Activated CD4-positive, alpha-beta T cell treated with anti-CD3 and anti-CD28 coated beads for 1 hour (primary cell): ENCODE measurements around the gene CFDP1.
"Not testable (repeated sequence)": the region's sequence is repeated elsewhere in the genome, so short reads cannot be mapped to it uniquely, and the experiment has no call there.

Source experiments
- DNase-seq: peaks from one replicate; pipeline ENCODE4 v3.0.0-alpha.2; 2020

The CFDP1 gene

GRCh38 chr16:75432828-75433731 lies at the start of gene CFDP1:
Gene CFDP1 (minus strand): TSS chr16:75433503. CDS start chr16:75433352, 151 bp downstream.
- DNase-seq: peak; percentile 93

GRCh38 chr16:75482434-75483205 lies 49.3 kb upstream of the CFDP1 start:
- no peak for DNase-seq

- no peak for DNase-seq
Measured at GRCh38 chr16:75481475-75481874, 48.2 kb upstream of the CFDP1 start.

- no peak for DNase-seq
Measured at GRCh38 chr16:75479421-75479990, 46.2 kb upstream of the CFDP1 start.

- no peak for DNase-seq
Measured at GRCh38 chr16:75478480-75479345, 45.4 kb upstream of the CFDP1 start.

GRCh38 chr16:75477680-75478473 lies 44.6 kb upstream of the CFDP1 start:
- DNase-seq: no peak

GRCh38 chr16:75476817-75477216 lies 43.5 kb upstream of the CFDP1 start:
- no peak for DNase-seq

GRCh38 chr16:75475420-75475847 lies 42.1 kb upstream of the CFDP1 start:
- no peak for DNase-seq

GRCh38 chr16:75472908-75473877 lies 39.9 kb upstream of the CFDP1 start:
- no peak for DNase-seq

GRCh38 chr16:75471723-75472633 lies 38.7 kb upstream of the CFDP1 start:
- DNase-seq: peak; percentile 22

GRCh38 chr16:75466760-75467159 lies 33.5 kb upstream of the CFDP1 start:
- DNase-seq: no peak

GRCh38 chr16:75464122-75464918 lies 31.0 kb upstream of the CFDP1 start, which contains the start of gene TMEM170A:
Gene TMEM170A (minus strand): TSS chr16:75464689. CDS start chr16:75464600, 89 bp downstream.
- DNase-seq: peak; percentile 96

- not testable (repeated sequence) for DNase-seq
Measured at GRCh38 chr16:75463389-75464121, 30.3 kb upstream of the CFDP1 start.

GRCh38 chr16:75462806-75463205 lies 29.5 kb upstream of the CFDP1 start:
- DNase-seq: no peak

GRCh38 chr16:75461575-75461974 lies 28.3 kb upstream of the CFDP1 start:
- DNase-seq: no peak

- DNase-seq: no peak
Measured at GRCh38 chr16:75460446-75460845, 27.1 kb upstream of the CFDP1 start.

GRCh38 chr16:75459691-75460090 lies 26.4 kb upstream of the CFDP1 start:
- DNase-seq: no peak
